Stimulated activated CD4-positive, alpha-beta T cell treated with anti-CD3 and anti-CD28 coated beads, Interleukin-2, amount 100 ng/mL, for 24 hours (primary cell): Measurements from ENCODE around the gene ARHGAP8.

Experiments used
- DNase-seq, 2 donors: peaks; one replicate each; pipeline ENCODE4 v3.0.0-alpha.2; 2020

ARHGAP8 gene

DNA sequence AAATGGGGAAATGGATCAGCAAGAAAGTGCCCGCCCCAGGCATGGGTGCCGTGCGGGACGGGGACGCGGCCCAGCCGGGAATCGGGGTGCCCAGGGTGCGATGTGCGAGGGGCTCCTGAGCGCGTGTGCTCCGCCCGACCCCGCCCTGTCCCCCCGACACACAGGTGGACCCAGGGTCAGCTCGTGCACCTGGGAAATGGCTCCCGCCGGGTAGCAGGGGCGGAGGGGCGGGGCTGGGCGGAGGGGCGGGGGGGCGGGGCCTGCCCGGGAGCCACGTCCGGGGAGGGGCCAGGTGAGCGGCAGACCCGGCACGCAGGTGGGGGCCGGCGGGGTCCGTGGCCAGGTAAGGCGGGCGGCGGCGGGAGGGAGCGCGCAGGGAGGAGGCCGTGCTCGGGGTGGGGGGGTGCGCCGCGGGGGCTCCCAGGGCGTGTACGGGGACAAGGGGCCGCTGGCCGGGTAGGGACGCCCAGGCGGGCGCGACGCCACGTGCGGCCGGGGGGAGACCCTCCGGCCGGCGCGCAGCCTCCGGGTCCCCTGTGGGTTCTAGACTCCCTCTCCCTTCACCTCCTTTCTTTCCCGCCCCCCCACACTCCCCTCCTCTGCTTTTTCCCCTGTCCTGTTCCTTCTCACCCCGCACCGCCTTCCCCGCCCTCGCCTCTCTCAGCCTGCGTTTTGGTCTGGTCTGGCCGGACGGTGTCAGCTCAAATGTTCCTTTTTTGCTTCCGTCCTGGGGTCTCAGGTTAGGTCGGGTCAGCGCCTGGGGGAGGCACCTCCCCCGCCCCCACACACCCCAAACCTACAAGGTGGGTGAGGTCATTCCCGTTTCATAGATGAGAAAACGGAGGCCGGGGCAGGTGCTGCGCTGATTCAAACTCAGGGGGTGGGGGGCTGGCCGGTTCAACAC is at the start of gene ARHGAP8:
ARHGAP8 (plus strand) TSS at position 291 of the 904 bp plus-strand sequence. CDS start 33,953 bp downstream, outside the sequence.
- DNase-seq, result no peak

DNA sequence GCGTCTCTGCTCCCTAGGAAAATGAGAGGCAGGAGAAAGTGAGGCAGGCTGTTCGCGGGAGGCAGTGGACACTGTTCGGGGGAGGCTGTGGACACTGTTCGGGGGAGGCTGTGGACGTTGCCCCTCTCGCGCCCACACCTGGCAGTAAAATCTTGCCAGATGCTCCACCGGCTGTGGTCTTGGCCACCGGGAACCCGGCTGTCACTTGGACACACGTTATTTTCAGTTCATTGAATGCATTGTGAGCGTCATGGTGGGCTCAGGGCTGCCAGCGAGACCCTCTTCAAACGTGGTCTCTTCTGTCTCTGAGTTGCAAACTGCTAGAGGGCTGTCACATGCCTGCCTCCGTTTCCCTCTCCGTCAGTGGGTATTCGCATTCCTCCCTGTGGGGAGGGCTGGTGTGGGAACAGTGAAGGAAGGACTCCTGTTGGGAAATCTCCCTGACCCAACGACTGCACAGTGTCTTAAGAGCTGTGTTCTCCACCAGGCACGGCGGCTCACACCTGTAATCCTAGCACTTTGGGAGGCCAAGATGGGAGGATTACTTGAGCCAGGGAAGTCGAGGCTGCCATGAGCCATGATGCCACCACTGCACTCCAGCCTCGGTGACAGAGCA is 49.0 kb upstream of the ARHGAP8 start:
- no peak for DNase-seq

GRCh38 chr22:44704159-44705021 is 48.0 kb upstream of the ARHGAP8 start:
- DNase-seq, result no peak

- DNase-seq, result no peak
Observed at GRCh38 chr22:44705022-44705297, 47.4 kb upstream of the ARHGAP8 start.

DNA sequence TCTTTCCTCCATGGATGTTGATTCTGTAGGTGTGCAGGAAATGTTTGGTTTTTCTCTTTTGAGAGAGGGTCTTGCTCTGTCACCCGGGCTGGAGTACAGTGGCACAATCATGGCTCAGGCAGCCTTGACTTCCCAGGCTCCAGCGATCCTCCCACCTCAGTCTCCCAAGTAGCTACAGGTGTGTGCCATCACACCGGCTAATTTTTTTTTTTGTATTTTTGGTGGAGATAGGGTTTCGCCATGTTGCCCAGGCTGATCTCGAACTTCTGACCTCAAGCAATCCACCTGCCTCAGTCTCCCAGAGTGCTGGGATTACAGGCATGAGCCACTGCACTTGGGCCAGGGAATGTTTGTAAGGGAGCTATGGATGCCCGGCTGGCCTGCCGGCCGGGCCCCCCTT is 45.9 kb upstream of the ARHGAP8 start:
- DNase-seq, result no peak

- no peak for DNase-seq
Observed at GRCh38 chr22:44707178-44707577, 45.2 kb upstream of the ARHGAP8 start.

DNA sequence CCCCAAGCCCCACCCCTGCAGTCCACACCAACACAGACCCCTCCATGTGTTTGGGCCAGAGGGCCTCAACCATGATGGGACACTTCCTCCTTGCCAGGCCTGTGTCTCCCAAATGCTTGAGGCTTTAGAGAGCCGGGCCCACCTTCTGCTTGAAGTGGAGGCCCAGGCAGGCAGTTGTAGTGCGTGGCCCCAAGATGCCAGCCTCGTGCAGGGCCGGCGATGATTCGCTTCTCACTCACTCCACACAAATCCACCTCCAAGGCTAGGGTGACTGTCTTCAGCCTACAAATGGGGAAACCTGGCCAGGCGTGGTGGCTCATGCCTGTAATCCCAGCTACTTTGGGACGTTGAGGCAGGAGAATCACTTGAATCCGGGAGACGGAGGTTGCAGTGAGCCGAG is 44.6 kb upstream of the ARHGAP8 start:
- no peak for DNase-seq

DNA sequence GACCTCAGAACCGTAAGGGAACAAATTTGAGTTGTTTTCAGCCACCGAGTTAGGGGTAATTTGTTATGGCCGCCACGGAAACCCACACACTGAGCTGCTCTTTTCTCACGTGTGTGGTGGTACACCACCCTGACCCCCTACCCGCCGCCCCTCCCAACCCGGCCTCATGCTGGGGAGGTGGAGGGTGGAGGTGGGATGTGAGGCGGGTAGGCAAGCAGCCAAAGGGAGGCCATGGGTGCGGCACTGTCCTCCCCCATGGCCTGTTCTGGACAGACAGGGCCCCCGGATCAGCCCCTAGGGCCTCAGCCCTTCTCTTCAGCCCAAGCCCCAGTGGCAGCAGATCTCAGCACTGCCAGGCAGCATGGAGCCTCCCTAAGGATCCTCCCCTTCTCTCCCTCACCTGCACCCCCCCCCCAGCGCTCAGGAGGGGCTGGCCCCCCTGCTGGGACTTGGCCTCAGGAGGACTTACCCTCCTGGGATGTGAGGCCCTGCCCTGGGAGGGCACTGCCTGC is 42.4 kb upstream of the ARHGAP8 start:
- DNase-seq, result no peak

- peak in 1 of 2 donors; percentile 24 for DNase-seq
Observed at GRCh38 chr22:44710474-44711240, 41.7 kb upstream of the ARHGAP8 start.

DNA sequence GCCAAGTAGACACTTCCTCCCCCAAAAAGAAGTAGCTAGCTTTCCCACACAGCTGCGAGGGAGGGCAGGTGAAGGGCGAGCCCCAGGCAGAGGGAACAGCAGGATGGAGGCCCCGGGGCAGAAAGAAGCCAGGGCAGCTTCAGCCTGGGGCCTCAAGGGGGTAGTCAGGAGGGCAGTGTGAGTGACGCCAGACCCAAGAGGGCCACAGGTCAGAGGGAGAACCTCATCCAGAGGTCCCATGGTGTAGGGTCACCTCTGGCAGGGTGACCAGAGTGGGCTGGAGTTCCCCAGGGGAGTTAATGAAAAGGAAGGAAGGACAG is 41.2 kb upstream of the ARHGAP8 start:
- no peak for DNase-seq

DNA sequence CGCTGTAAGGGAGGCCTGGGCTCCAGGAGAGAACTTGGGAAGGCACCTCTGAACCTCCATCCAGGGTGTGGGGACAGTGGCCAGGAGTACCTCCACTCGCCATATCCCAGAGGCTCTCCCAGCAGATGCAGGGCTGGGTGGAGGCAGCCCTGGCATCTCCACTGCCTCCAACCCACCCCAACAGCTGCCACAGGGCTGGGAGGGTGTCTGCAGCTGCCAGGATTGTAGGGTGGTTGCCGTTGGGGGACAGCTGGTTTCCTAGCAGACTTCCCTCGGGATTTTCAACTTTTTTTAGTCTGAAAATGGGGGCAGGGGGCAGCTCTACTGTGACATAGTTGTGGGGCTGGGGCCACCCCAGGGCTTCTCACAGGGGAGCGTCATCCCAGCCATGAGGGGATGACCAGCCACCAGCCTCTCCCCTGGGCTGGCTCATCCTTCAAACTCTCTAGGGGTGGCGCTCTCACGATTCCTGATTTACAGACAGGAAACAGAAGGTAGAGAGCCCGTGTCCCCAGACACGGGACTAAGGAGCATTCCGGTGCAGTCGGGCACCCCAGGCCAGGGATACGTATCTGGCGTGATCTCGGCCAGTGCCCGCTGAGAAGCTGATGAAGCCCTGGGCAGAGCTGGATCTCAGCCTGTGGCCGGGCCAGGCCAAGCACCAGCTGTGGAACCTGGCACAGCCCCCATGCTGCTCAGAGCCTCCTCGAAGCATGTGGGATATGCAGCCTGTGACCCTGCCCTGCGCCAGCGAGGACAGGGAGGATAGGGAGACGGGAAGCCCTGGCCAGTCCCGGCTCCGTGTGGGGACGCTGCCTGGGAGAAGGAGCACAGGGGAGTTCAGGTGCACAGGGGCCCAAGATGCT is 40.5 kb upstream of the ARHGAP8 start:
- no peak for DNase-seq

- DNase-seq, result no peak
Observed at GRCh38 chr22:44712962-44713361, 39.4 kb upstream of the ARHGAP8 start.

GRCh38 chr22:44714703-44715350 is 37.5 kb upstream of the ARHGAP8 start:
- DNase-seq, result no peak

DNA sequence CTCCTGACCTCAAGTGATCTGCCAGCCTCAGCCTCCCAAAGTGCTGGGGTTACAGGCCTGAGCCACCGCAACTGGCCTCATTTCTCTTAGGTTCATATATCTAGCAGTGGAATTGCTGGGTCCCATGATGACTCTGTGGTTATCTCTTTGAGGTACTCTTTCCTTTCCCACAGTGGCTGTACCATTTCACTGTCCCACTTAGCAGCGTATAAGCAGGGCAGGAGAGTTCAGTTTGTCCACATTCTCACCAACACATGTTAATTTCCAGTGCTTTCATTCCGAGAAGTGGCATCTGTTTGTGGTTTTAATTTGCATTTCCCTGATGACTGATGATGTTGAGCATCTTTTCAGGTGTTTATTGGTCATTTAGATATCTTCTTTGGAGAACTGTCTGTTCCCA is 34.0 kb upstream of the ARHGAP8 start:
- DNase-seq, result no peak

GRCh38 chr22:44719586-44720368 is 32.6 kb upstream of the ARHGAP8 start:
- no peak for DNase-seq

DNA sequence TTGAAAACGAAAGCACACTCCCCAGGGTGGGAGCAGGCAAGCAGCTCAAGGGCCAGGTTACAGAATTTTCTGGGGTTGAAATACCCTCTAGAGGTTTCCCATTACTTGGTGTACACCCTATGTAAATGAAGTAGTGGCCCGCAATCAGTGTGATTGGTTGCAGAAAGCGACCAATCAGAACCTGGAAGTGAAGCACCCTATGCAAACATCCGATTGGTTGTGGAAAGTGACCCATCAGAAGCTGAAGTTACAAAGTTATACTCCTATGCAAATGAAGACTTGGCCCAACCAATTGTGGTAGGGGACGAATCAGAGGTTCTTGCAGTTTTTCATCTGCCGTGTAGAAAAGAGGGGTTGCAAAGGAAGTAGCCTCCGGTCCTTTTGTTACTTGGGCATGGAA is 31.2 kb upstream of the ARHGAP8 start:
- DNase-seq, result no peak

GRCh38 chr22:44722611-44723010 is 29.8 kb upstream of the ARHGAP8 start:
- no peak for DNase-seq

GRCh38 chr22:44723801-44724200 is 28.6 kb upstream of the ARHGAP8 start:
- DNase-seq, result no peak

DNA sequence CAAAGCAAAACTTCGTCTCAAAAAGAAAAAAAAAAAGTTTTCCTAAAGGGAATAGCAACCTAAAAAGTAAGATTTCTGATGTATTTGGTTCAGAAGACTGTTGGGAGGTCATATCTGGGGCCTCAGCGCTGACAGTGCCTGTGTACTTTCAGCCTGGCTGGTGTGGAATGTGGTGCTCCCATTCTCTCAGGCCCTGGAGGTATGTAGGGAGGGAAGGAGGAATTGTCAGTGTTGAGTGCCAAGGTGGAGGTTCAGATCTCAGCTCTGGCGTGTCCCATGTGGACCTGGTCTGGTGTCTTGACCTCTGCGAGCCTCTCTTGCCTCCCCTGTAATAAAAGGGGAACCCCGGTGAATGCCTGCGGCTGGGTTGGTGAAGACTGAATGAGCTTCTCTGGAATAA is 28.0 kb upstream of the ARHGAP8 start:
- DNase-seq, result no peak

GRCh38 chr22:44724859-44725258 is 27.5 kb upstream of the ARHGAP8 start:
- DNase-seq, result no peak
